Esophagus squamous epithelium (tissue), 4 donors: ENCODE measurements around the gene TPD52L2.
"Not testable (repeated sequence)": the region's sequence is repeated elsewhere in the genome, so short reads cannot be mapped to it uniquely, and the experiment has no call there.

Experiments
- POLR2A ChIP-seq, 4 donors: fragments of 450-650 bp; IDR thresholded peaks; one replicate each; pipeline ENCODE4 v1.6.1; 2017; ENCODE audit warnings: antibody characterized with exemption in 4 of 4, mild to moderate bottlenecking in 4 of 4, moderate library complexity in 3 of 4
- TF ChIP-seq, protein P1 (sequence below), 6 experiments: fragments of 450-650 bp in 4 of 6; fragments of 200-600 bp in 2 of 6; sonication (generic) in 2 of 6; IDR thresholded peaks; one replicate each; pipeline ENCODE4 v1.5.1; 2016 to 2019; ENCODE audit warnings: antibody characterized with exemption in 6 of 6, mild to moderate bottlenecking in 4 of 6, moderate library complexity in 4 of 6

GRCh38 chr20:63867042-63867441 is 2.0 kb downstream of the TPD52L2 start:
- TF ChIP-seq, protein P1, sequence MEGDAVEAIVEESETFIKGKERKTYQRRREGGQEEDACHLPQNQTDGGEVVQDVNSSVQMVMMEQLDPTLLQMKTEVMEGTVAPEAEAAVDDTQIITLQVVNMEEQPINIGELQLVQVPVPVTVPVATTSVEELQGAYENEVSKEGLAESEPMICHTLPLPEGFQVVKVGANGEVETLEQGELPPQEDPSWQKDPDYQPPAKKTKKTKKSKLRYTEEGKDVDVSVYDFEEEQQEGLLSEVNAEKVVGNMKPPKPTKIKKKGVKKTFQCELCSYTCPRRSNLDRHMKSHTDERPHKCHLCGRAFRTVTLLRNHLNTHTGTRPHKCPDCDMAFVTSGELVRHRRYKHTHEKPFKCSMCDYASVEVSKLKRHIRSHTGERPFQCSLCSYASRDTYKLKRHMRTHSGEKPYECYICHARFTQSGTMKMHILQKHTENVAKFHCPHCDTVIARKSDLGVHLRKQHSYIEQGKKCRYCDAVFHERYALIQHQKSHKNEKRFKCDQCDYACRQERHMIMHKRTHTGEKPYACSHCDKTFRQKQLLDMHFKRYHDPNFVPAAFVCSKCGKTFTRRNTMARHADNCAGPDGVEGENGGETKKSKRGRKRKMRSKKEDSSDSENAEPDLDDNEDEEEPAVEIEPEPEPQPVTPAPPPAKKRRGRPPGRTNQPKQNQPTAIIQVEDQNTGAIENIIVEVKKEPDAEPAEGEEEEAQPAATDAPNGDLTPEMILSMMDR (IDR thresholded peaks at IDR 0.05): not testable (repeated sequence)
- not testable (repeated sequence) for TF ChIP-seq POLR2A (IDR thresholded peaks at IDR 0.05)
